Fibroblast of lung (primary cell): Measurements from ENCODE around the gene PDLIM3. TPM values are rescaled to one million over a fixed set of nuclear protein-coding genes. Genes with fewer than 3 reads are reported as not detected.

ENCODE experiments used
- DNase-seq, 2 donors: peaks; one replicate each; pipeline versions ENCODE4 v3.0.0 to v3.0.0-alpha.2; 2010; ENCODE audit warnings: low read depth in 2 of 2
- H2AFZ ChIP-seq: 2 replicates; pipeline ENCODE4 v1.5.1; 2012; ENCODE audit warnings: low read length, control low read depth, inconsistent platforms
- H3K27ac ChIP-seq: 2 replicates; pipeline ENCODE4 v1.5.1; 2011; ENCODE audit warnings: low read length, control low read depth; ENCODE audit not compliant: insufficient read depth
- H3K27me3 ChIP-seq: 2 replicates; pipeline ENCODE4 v1.5.1; 2011; ENCODE audit warnings: mild to moderate bottlenecking, low read length; ENCODE audit not compliant: control insufficient read depth, insufficient read depth
- H3K36me3 ChIP-seq: 2 replicates; pipeline ENCODE4 v1.5.1; 2011; ENCODE audit warnings: low read length; ENCODE audit not compliant: control insufficient read depth, insufficient read depth
- H3K4me1 ChIP-seq: 2 replicates; pipeline ENCODE4 v1.5.1; 2011; ENCODE audit warnings: low read length; ENCODE audit not compliant: control insufficient read depth, insufficient read depth; ENCODE audit errors: extremely low read depth
- H3K4me2 ChIP-seq: 2 replicates; pipeline ENCODE4 v1.5.1; 2011; ENCODE audit warnings: low read length, control low read depth; ENCODE audit not compliant: insufficient read depth; ENCODE audit errors: extremely low read depth
- H3K4me3 ChIP-seq, 4 experiments: fragments of 200-600 bp in 1 of 4; sonication (generic) in 1 of 4; replicated peaks in 1 of 4; 2 replicates each; pipeline ENCODE4 v1.5.1; 2011 to 2016; ENCODE audit warnings: low read length in 4 of 4, low read depth in 3 of 4, mild to moderate bottlenecking in 3 of 4, control low read depth in 2 of 4, inconsistent platforms in 1 of 4, mixed read lengths in 1 of 4; ENCODE audit not compliant: insufficient read depth in 1 of 4; ENCODE audit errors: control extremely low read depth in 1 of 4
- H3K79me2 ChIP-seq: 2 replicates; pipeline ENCODE4 v1.5.1; 2012; ENCODE audit warnings: mild to moderate bottlenecking, low read length, inconsistent platforms; ENCODE audit not compliant: control insufficient read depth, insufficient read depth
- H3K9ac ChIP-seq: 2 replicates; pipeline ENCODE4 v1.5.1; 2011; ENCODE audit warnings: mild to moderate bottlenecking, low read length, control low read depth; ENCODE audit not compliant: insufficient read depth
- H3K9me3 ChIP-seq: 2 replicates; pipeline ENCODE4 v1.5.1; 2012; ENCODE audit warnings: low read depth, low read length; ENCODE audit not compliant: control insufficient read depth, insufficient read depth
- H4K20me1 ChIP-seq: 2 replicates; pipeline ENCODE4 v1.5.1; 2011; ENCODE audit warnings: low read length; ENCODE audit not compliant: control insufficient read depth, insufficient read depth; ENCODE audit errors: extremely low read depth
- CTCF ChIP-seq, 2 donors: IDR thresholded peaks in 1 of 2; conservative IDR thresholded peaks in 1 of 2; 1 replicate in 1 of 2; 2 replicates in 1 of 2; pipeline ENCODE4 v1.5.1; 2011 to 2012; ENCODE audit warnings: low read length in 2 of 2, control low read depth in 1 of 2, inconsistent platforms in 1 of 2, low read depth in 1 of 2, mild to moderate bottlenecking in 1 of 2
- EZH2 ChIP-seq: IDR thresholded peaks from 2 replicates; pipeline ENCODE4 v1.5.1; 2012; ENCODE audit warnings: low read length, control low read depth, mild to moderate bottlenecking; ENCODE audit errors: missing control alignments
- polyA plus RNA-seq, 2 donors: library from polyadenylated mRNA; depleted of rRNA in 1 of 2; stranded (reverse) in 1 of 2; unstranded in 1 of 2; fragments of >200 nt; gene quantifications; 2 replicates each; pipeline ENCODE4 v1.2.1, GENCODE V29; 2011 to 2012; ENCODE audit warnings: missing spikeins in 1 of 2
- total RNA-seq: library from RNA; depleted of rRNA; stranded (reverse); fragments of >200 nt; gene quantifications from 2 replicates; pipeline ENCODE4 v1.2.1, GENCODE V29; 2014

Gene PDLIM3
- total and polyA plus RNA-seq, 2 donors (not counting 1 experiment from before 2014, with no cell fraction given) = 8.7 to 20.8 TPM

GRCh38 chr4:185565696-185566095 lies 30.4 kb upstream of the PDLIM3 start:
- H3K9me3 ChIP-seq = no peaks in the 10 kb centered on the region
- H3K27me3 ChIP-seq = no peaks in the 10 kb centered on the region
- H3K27ac ChIP-seq = no peak overlapping the region
- no peak overlapping the region for H3K9ac ChIP-seq
- no peak for DNase-seq
- no peaks in the 10 kb centered on the region for H4K20me1 ChIP-seq
- H2AFZ ChIP-seq = no peak overlapping the region
- H3K4me1 ChIP-seq = peaks cover 16% of the 10 kb centered on the region
- no peak overlapping the region for H3K4me3 ChIP-seq
- H3K36me3 ChIP-seq = no peaks in the 10 kb centered on the region
- TF ChIP-seq EZH2 = no peak
- TF ChIP-seq CTCF (conservative IDR thresholded peaks at IDR 0.05 in 1 of 2, IDR thresholded peaks at IDR 0.05 in 1 of 2; ENCODE audit: low read depth in 1 of 2, low read length in 2 of 2) = no peak
- H3K4me2 ChIP-seq = no peak overlapping the region
- H3K79me2 ChIP-seq = no peaks in the 10 kb centered on the region

GRCh38 chr4:185564349-185564748 lies 29.0 kb upstream of the PDLIM3 start:
- Histone ChIP-seq H3K27me3 (no peaks in the 10 kb centered on the region), H3K27ac (no peak overlapping the region), H3K9me3 (no peaks in the 10 kb centered on the region), H3K79me2 (no peaks in the 10 kb centered on the region), H3K4me1 (peaks cover 16% of the 10 kb centered on the region), H3K9ac (no peak overlapping the region), H4K20me1 (no peaks in the 10 kb centered on the region), H3K36me3 (no peaks in the 10 kb centered on the region), H3K4me3 (no peak overlapping the region), H2AFZ (no peak overlapping the region), H3K4me2 (no peak overlapping the region)
- no peak for DNase-seq
- no peak for TF ChIP-seq EZH2
- no peak for TF ChIP-seq CTCF (conservative IDR thresholded peaks at IDR 0.05 in 1 of 2, IDR thresholded peaks at IDR 0.05 in 1 of 2; ENCODE audit: low read depth in 1 of 2, low read length in 2 of 2)

- H3K4me2 ChIP-seq = no peak overlapping the region
- H3K9me3 ChIP-seq = no peaks in the 10 kb centered on the region
- H3K4me1 ChIP-seq = peaks cover 10% of the 10 kb centered on the region
- no peaks in the 10 kb centered on the region for H3K36me3 ChIP-seq
- TF ChIP-seq CTCF (conservative IDR thresholded peaks at IDR 0.05 in 1 of 2, IDR thresholded peaks at IDR 0.05 in 1 of 2; ENCODE audit: low read depth in 1 of 2, low read length in 2 of 2) = no peak
- no peak for TF ChIP-seq EZH2
- no peaks in the 10 kb centered on the region for H3K27me3 ChIP-seq
- H3K9ac ChIP-seq = no peak overlapping the region
- no peak for DNase-seq
- no peaks in the 10 kb centered on the region for H4K20me1 ChIP-seq
- H3K79me2 ChIP-seq = no peaks in the 10 kb centered on the region
- no peak overlapping the region for H3K27ac ChIP-seq
- no peak overlapping the region for H2AFZ ChIP-seq
- H3K4me3 ChIP-seq = no peak overlapping the region
These were observed 27.2 kb upstream of the PDLIM3 start for GRCh38 chr4:185562531-185562930.
